ENCODE data around the gene ME3.

The ME3 gene

GRCh38 chr11:86692746-86693145 lies 20.3 kb upstream of the ME3 start:
- DNase-seq (ENCODE audit: low spot score), result no peak

DNA sequence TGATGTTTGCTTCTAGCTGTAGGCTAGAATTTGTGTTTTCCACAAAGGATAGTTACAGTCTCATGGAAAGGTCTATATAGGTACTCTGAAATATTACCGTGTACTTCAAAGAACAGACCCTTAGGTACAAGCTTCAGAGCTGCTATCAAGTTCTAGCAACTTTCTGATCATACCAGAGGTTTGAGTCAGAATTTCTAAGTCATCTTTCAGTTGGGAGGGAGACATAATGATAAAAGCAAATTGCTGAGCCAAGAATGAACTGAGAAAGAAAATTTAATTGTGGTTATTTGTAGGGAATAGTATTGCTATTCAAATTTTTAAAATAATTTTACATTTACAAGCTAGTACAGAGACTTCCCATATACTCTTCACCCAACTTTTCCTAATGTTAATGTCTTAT lies 19.9 kb upstream of the ME3 start:
- peak; percentile 22 for DNase-seq (ENCODE audit: low spot score)

- DNase-seq (ENCODE audit: low spot score), result peak; percentile 73
Observed at GRCh38 chr11:86688398-86689179, 16.2 kb upstream of the ME3 start.

GRCh38 chr11:86687185-86687778 lies 14.9 kb upstream of the ME3 start:
- DNase-seq (ENCODE audit: low spot score), result no peak

DNA sequence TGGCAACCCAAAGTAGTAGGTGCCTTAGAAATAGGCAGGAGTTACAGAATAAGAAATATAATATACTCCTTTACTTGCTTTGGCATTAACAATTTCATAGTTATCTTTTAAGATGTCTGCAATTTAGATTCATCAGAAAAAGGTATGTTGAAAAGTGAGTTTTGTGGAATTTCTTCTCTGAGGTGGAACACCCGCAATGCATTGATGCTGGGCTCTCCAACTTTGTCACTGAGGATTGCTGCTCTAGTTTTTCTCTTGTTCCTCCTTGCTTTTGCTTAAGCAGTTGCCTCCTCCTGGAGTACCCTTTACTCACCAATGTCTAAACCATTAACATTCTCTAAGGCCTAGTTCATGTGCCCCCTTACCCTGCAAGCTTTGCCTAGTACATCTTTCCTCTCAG lies 14.1 kb upstream of the ME3 start:
- DNase-seq (ENCODE audit: low spot score), result no peak

DNA sequence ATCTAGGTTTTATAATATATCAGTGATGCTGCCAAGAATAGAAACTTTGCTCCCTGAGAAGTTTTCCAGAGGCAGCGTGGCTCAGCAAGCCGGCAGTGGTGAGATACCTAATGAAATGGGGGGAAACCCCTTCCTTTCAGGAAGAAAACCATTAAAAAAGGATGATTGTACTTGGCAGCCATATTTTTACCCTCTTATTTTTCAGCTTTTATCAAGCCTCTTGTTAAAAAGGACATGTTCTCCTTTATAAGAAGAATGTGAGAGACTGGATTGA lies 9.0 kb upstream of the ME3 start:
- DNase-seq (ENCODE audit: low spot score), result no peak

GRCh38 chr11:86680716-86681482 lies 8.5 kb upstream of the ME3 start:
- DNase-seq (ENCODE audit: low spot score), result no peak

DNA sequence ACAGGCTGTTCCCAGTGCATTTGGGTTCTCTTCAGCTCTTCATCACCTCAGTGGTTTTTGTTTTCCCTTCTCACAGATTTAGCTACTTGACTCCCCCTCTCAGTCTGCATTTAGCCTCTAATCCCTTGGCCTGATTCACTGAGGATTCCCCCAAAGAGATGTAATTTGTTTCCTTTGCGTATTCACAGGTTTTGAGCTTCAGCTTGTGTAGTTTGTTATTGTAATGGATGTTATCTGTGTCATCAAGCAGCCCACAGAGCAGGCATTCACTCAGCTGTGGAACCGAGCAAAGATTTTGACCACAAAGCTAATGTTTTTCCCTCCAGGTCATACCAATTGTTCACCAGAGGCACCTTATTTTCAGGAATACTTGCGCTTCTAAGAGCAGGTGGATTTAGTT lies 6.4 kb upstream of the ME3 start:
- no peak for DNase-seq (ENCODE audit: low spot score)

DNA sequence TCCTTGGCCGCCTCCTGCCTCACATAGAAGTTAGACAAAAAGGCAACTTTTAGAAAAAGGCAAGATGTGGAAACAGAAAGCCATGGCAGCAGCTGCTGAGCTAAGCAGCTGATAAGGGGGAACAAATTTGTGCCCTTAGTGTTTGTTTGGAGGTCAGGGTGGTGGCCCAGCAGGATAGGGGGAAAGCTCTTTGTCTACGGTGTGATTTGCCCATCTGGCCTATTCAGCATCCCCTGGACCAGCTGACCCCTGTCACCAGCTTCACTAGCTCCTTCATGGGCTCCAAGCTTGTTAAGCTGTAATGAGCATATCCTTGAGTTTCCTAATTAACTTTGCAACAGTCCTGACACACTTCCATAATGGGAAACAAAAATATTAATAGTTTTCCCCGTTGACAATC lies 5.9 kb upstream of the ME3 start:
- DNase-seq (ENCODE audit: low spot score), result no peak

GRCh38 chr11:86676533-86677154 lies 4.2 kb upstream of the ME3 start:
- DNase-seq (ENCODE audit: low spot score), result no peak

- DNase-seq (ENCODE audit: low spot score), result no peak
Observed at GRCh38 chr11:86676010-86676409, 3.6 kb upstream of the ME3 start.

- no peak for DNase-seq (ENCODE audit: low spot score)
Observed at GRCh38 chr11:86675017-86675416, 2.6 kb upstream of the ME3 start.

DNA sequence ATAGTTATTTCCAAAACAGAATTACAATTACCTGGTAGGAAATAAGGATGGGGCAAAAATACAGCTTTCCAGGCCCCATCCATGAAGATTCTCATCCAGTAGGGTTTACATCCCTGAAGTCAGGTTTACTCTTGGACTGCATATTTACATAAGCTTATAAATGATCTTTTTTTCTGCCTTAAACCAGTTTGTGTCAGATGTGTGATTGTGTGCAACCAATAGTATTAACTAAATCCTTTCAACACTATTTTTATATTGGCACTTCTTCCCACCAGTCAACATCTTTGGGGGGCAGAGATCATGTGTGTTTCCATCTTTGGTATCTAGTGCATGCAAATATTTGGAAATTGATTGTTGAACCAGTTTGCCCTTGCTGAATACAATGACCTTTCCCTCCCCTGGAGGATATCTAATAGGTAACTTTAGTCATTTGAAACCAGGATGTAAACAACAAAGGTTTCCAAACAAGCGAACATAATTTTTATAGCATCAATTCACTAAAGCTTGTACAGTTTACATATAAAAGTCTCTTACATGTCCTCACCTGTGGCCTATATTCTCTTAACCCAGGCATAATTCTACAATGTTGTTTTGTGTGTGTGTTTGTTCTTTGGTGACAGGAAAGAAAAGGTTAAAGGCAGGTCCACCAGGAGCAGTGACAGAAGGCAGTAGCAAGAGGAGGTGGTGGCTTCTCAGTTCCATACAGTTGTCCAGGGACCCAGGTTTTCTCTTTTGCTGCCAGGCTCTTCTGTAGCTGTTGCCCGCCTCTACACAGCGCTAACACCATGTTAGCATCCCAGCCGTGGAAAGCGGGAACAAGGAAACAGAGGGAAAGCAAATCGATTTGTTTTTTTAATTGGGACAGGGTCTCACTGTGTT lies 1.7 kb upstream of the ME3 start:
- no peak for DNase-seq (ENCODE audit: low spot score)

DNA sequence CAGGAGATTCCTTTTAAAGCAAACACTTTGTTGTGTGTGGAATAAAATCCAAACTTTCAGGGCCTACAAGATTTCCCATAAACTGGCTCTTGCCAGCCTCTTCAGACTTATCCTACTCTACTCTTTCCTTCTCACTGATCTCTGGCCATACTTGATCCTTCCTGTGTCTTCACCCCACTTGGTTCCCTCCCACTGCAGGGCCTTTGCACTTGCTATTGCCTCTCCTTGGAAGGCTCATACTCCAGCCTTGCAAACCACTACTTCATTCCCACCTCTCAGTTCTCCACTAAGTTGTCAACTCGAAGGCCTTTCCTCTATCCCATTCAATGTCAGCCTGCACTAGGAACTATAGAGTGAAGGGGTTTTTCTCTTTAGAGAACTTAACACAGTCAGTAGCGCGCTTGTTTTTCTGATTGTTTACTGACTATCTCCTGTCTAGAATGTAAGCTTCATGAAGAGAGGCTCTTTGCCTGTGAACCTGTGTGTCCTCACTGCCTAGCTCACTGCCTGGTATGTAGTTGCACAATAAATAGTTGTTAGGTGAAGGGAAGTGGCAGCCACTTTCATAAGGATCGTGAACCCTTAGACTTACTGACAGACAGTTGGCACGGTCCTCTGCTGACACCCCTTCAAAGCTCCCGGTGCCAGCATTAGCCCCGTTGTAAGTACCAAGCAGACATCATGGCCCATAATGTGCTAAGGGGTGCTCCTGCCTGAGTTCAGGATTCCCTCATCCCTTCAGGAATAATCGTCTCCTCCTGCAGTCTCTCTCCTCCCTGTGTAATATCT lies 833 bp upstream of the ME3 start:
- DNase-seq (ENCODE audit: low spot score), result no peak

GRCh38 chr11:86671531-86672006 lies 847 bp downstream of the ME3 start:
- peak; percentile 72 for DNase-seq (ENCODE audit: low spot score)

DNA sequence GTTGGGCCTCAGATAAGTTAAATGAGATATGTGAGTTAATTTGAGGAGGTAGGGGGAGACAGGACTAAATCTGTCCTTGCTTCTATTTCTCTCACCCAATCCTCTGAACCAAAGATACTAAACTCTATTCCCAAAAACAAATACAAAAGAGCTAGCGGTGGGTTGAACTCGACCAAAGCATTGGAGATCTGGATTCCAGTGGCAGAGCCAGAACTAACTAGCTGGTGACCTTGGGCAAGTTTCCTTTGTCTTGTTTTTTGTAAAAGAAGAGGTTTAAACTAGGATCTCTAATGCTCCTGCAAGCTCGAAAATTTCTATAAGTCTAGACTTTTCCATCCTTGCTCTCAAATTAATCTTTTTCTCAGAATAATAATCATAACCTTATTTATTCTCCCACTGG lies 1.5 kb downstream of the ME3 start:
- DNase-seq (ENCODE audit: low spot score), result no peak

GRCh38 chr11:86670181-86670580 lies 2.2 kb downstream of the ME3 start:
- no peak for DNase-seq (ENCODE audit: low spot score)

DNA sequence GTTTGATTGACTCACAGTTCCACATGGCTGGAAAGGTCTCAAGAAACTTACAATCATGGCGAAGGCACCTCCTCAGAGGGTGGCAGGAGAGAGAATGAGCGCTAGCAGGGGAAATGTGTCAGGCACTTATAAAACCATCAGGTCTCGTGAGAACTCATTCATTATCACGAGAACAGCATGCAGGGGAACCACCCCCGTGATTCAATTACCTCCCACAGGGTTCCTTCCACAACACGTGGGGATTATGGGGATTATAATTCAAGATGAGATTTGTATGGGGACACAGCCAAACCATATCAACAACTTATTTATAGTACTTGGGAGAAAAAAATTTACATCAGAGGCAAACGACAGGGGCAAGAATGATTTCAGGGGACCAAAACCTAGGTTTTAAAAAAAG lies 3.0 kb downstream of the ME3 start:
- DNase-seq (ENCODE audit: low spot score), result no peak

GRCh38 chr11:86668929-86669328 lies 3.5 kb downstream of the ME3 start:
- no peak for DNase-seq (ENCODE audit: low spot score)

DNA sequence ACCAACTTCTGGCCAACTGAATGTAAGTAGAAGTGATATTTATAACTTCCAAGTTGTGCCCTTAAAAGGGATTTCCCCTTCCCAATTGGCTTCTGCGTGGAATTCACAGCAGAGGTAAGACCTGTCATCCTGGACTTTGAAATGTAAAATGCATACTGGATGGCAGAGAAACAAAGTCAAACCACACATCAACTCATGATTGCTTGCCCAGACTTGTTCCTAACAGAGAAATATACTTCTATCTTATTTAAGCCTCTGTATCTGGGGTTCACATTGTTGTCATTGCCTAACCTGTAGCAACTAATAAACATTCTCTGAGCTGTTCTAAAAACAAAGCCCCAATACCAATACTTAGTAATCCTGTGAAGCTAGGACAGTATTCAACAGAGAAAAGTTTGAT lies 6.2 kb downstream of the ME3 start:
- DNase-seq (ENCODE audit: low spot score), result no peak

DNA sequence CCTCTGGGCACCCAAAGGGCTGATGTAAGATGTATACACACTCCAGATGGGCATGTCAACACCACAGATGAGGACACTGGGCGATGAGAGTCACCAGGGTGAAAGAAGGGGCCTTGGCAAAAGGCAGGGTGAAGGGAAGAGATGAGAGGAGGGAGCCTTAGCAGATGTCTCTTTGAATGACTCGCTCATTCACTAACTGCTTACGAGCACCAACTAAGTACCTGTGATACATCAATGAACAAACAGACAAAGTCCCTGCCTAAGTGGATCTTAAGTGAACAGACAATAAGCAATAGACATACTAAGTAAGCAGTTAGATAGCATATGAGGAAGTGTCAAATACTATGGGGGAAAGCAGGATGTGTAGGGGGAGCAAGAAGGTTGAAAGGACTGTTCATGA lies 7.5 kb downstream of the ME3 start:
- no peak for DNase-seq (ENCODE audit: low spot score)

Data from AG20443 (cell line).